Fibroblast of lung (primary cell): ENCODE results near the gene GSTK1. TPM values are rescaled to one million over a fixed set of nuclear protein-coding genes. Genes with fewer than 3 reads are reported as not detected.

Experiments used
- DNase-seq, 2 donors: peaks; one replicate each; pipeline versions ENCODE4 v3.0.0 to v3.0.0-alpha.2; 2010; ENCODE audit warnings: low read depth in 2 of 2
- H2AFZ ChIP-seq: 2 replicates; pipeline ENCODE4 v1.5.1; 2012; ENCODE audit warnings: low read length, control low read depth, inconsistent platforms
- H3K27ac ChIP-seq: 2 replicates; pipeline ENCODE4 v1.5.1; 2011; ENCODE audit warnings: low read length, control low read depth; ENCODE audit not compliant: insufficient read depth
- H3K27me3 ChIP-seq: 2 replicates; pipeline ENCODE4 v1.5.1; 2011; ENCODE audit warnings: mild to moderate bottlenecking, low read length; ENCODE audit not compliant: control insufficient read depth, insufficient read depth
- H3K36me3 ChIP-seq: 2 replicates; pipeline ENCODE4 v1.5.1; 2011; ENCODE audit warnings: low read length; ENCODE audit not compliant: control insufficient read depth, insufficient read depth
- H3K4me1 ChIP-seq: 2 replicates; pipeline ENCODE4 v1.5.1; 2011; ENCODE audit warnings: low read length; ENCODE audit not compliant: control insufficient read depth, insufficient read depth; ENCODE audit errors: extremely low read depth
- H3K4me2 ChIP-seq: 2 replicates; pipeline ENCODE4 v1.5.1; 2011; ENCODE audit warnings: low read length, control low read depth; ENCODE audit not compliant: insufficient read depth; ENCODE audit errors: extremely low read depth
- H3K4me3 ChIP-seq, 4 experiments: fragments of 200-600 bp in 1 of 4; sonication (generic) in 1 of 4; replicated peaks in 1 of 4; 2 replicates each; pipeline ENCODE4 v1.5.1; 2011 to 2016; ENCODE audit warnings: low read length in 4 of 4, low read depth in 3 of 4, mild to moderate bottlenecking in 3 of 4, control low read depth in 2 of 4, inconsistent platforms in 1 of 4, mixed read lengths in 1 of 4; ENCODE audit not compliant: insufficient read depth in 1 of 4; ENCODE audit errors: control extremely low read depth in 1 of 4
- H3K79me2 ChIP-seq: 2 replicates; pipeline ENCODE4 v1.5.1; 2012; ENCODE audit warnings: mild to moderate bottlenecking, low read length, inconsistent platforms; ENCODE audit not compliant: control insufficient read depth, insufficient read depth
- H3K9ac ChIP-seq: 2 replicates; pipeline ENCODE4 v1.5.1; 2011; ENCODE audit warnings: mild to moderate bottlenecking, low read length, control low read depth; ENCODE audit not compliant: insufficient read depth
- H3K9me3 ChIP-seq: 2 replicates; pipeline ENCODE4 v1.5.1; 2012; ENCODE audit warnings: low read depth, low read length; ENCODE audit not compliant: control insufficient read depth, insufficient read depth
- H4K20me1 ChIP-seq: 2 replicates; pipeline ENCODE4 v1.5.1; 2011; ENCODE audit warnings: low read length; ENCODE audit not compliant: control insufficient read depth, insufficient read depth; ENCODE audit errors: extremely low read depth
- EZH2 ChIP-seq: IDR thresholded peaks from 2 replicates; pipeline ENCODE4 v1.5.1; 2012; ENCODE audit warnings: low read length, control low read depth, mild to moderate bottlenecking; ENCODE audit errors: missing control alignments
- polyA plus RNA-seq, 2 donors: library from polyadenylated mRNA; depleted of rRNA in 1 of 2; stranded (reverse) in 1 of 2; unstranded in 1 of 2; fragments of >200 nt; gene quantifications; 2 replicates each; pipeline ENCODE4 v1.2.1, GENCODE V29; 2011 to 2012; ENCODE audit warnings: missing spikeins in 1 of 2
- total RNA-seq: library from RNA; depleted of rRNA; stranded (reverse); fragments of >200 nt; gene quantifications from 2 replicates; pipeline ENCODE4 v1.2.1, GENCODE V29; 2014
- TF ChIP-seq, protein P1 (sequence below), 2 donors: IDR thresholded peaks in 1 of 2; conservative IDR thresholded peaks in 1 of 2; 1 replicate in 1 of 2; 2 replicates in 1 of 2; pipeline ENCODE4 v1.5.1; 2011 to 2012; ENCODE audit warnings: low read length in 2 of 2, control low read depth in 1 of 2, inconsistent platforms in 1 of 2, low read depth in 1 of 2, mild to moderate bottlenecking in 1 of 2

Gene GSTK1
- total and polyA plus RNA-seq, 2 donors (not counting 1 experiment from before 2014, with no cell fraction given), result 110 to 131 TPM

DNA sequence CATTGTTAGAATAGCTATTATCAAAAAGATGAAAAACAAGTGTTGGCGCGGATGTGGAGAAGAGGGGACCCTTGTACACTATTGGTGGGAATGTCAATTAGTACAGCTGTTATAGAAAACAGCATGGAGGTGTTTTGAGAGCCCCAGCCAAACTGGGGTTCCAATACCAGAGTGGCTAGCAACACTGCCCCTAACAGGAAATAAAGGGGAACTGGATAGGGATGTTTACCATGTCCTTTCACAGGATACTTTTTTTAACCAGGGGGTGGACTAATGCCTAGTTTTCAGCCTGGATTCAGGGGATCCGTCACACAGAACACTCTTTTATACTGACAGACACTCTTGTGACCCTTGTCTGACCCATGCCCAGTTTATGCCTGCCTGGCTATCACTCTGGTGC lies 6.9 kb upstream of the GSTK1 start:
- H3K4me1 ChIP-seq, result no peaks in the 10 kb centered on the region
- H3K4me2 ChIP-seq, result no peak overlapping the region
- H2AFZ ChIP-seq, result no peak overlapping the region
- H3K36me3 ChIP-seq, result no peaks in the 10 kb centered on the region
- TF ChIP-seq EZH2, result no peak
- TF ChIP-seq, protein P1, sequence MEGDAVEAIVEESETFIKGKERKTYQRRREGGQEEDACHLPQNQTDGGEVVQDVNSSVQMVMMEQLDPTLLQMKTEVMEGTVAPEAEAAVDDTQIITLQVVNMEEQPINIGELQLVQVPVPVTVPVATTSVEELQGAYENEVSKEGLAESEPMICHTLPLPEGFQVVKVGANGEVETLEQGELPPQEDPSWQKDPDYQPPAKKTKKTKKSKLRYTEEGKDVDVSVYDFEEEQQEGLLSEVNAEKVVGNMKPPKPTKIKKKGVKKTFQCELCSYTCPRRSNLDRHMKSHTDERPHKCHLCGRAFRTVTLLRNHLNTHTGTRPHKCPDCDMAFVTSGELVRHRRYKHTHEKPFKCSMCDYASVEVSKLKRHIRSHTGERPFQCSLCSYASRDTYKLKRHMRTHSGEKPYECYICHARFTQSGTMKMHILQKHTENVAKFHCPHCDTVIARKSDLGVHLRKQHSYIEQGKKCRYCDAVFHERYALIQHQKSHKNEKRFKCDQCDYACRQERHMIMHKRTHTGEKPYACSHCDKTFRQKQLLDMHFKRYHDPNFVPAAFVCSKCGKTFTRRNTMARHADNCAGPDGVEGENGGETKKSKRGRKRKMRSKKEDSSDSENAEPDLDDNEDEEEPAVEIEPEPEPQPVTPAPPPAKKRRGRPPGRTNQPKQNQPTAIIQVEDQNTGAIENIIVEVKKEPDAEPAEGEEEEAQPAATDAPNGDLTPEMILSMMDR (conservative IDR thresholded peaks at IDR 0.05 in 1 of 2, IDR thresholded peaks at IDR 0.05 in 1 of 2; ENCODE audit: low read depth in 1 of 2, low read length in 2 of 2), result peak in 1 of 2 donors; percentile 16
- DNase-seq, result no peak
- no peaks in the 10 kb centered on the region for H3K79me2 ChIP-seq
- no peaks in the 10 kb centered on the region for H3K27me3 ChIP-seq
- no peak overlapping the region for H3K9ac ChIP-seq
- H3K27ac ChIP-seq, result no peak overlapping the region
- no peaks in the 10 kb centered on the region for H3K9me3 ChIP-seq
- no peak overlapping the region for H3K4me3 ChIP-seq
- H4K20me1 ChIP-seq, result no peaks in the 10 kb centered on the region

DNA sequence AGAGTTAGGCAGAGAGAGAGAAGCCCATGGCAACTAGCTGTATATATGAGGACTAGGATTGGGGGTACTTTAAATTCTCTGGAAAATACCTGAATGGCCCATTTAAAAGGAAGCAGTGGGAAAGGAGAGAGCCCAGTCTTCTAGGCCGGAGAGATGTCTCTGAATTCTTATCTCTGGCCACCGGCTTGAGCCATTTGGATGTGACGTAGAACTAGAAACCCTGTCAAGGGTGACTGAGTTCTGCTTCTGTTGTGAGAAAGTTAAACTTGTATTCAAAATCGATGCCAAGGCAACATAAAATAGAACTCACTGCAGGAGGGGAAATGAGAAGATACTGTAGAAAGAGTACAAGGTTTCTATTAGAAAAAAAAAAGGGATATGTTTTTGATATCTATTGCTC lies 6.3 kb upstream of the GSTK1 start:
- Histone ChIP-seq H3K9ac (no peak overlapping the region), H3K4me3 (no peak overlapping the region), H3K4me2 (no peak overlapping the region), H3K9me3 (no peaks in the 10 kb centered on the region), H3K4me1 (no peaks in the 10 kb centered on the region), H3K36me3 (no peaks in the 10 kb centered on the region), H3K27ac (no peak overlapping the region), H3K79me2 (no peaks in the 10 kb centered on the region), H3K27me3 (no peaks in the 10 kb centered on the region), H2AFZ (no peak overlapping the region), H4K20me1 (no peaks in the 10 kb centered on the region)
- TF ChIP-seq EZH2, result no peak
- TF ChIP-seq, protein P1 (conservative IDR thresholded peaks at IDR 0.05 in 1 of 2, IDR thresholded peaks at IDR 0.05 in 1 of 2; ENCODE audit: low read depth in 1 of 2, low read length in 2 of 2), result no peak
- DNase-seq, result no peak

DNA sequence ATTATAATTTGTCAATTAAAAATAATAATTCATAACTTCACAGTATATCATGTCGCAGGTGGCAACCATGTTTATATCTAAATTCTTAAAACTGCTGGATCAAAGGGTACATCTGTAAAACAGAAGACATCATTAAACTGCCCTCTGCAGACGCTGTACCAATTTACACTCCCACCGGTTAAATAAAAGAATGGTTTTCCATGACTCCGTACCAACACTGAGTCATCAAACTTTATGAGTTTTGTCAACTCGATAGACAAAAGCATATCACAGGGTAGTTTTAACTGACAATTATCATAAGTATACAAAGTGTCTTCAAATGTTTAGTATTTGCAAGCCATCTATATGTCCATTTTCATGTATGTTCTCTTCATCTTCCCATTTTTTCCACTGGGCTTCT lies 5.7 kb upstream of the GSTK1 start:
- TF ChIP-seq EZH2, result no peak
- TF ChIP-seq, protein P1 (conservative IDR thresholded peaks at IDR 0.05 in 1 of 2, IDR thresholded peaks at IDR 0.05 in 1 of 2; ENCODE audit: low read depth in 1 of 2, low read length in 2 of 2), result no peak
- DNase-seq, result no peak
- no peaks in the 10 kb centered on the region for H3K4me1 ChIP-seq
- no peaks in the 10 kb centered on the region for H3K27me3 ChIP-seq
- no peak overlapping the region for H2AFZ ChIP-seq
- no peaks in the 10 kb centered on the region for H3K36me3 ChIP-seq
- H3K4me2 ChIP-seq, result no peak overlapping the region
- no peaks in the 10 kb centered on the region for H4K20me1 ChIP-seq
- H3K9ac ChIP-seq, result no peak overlapping the region
- no peaks in the 10 kb centered on the region for H3K9me3 ChIP-seq
- H3K4me3 ChIP-seq, result no peak overlapping the region
- H3K79me2 ChIP-seq, result no peaks in the 10 kb centered on the region
- H3K27ac ChIP-seq, result no peak overlapping the region
